ENCODE data around the gene MAPK4.

Gene MAPK4

DNA sequence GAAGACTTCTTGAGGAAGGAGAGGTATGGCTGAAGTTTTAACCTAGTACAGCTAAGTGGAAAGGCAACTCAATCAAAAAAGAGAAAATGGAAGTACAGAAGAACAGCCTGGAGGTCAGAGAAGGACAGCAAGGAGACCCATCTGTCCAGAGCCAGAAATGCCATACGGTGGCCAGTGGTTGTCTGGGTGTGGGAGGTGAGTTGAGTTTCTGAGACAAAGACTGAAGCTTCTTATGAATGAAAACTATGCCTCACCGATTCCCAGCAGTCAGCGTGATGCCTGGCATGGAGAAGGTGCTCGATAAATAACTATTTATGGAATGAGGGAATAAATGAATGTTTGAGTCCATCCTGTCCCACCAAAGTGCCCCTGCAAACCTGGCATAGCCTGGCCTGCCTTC is 161.1 kb downstream of the MAPK4 start:
- no peak for DNase-seq (ENCODE audit: low read depth, low spot score)
- ChIA-PET CTCF (no interaction called here), POLR2A (no interaction called here)
- H3K4me3 ChIP-seq (ENCODE audit: low read depth, low read length) = no peak overlapping the region
- TF ChIP-seq, protein P1, sequence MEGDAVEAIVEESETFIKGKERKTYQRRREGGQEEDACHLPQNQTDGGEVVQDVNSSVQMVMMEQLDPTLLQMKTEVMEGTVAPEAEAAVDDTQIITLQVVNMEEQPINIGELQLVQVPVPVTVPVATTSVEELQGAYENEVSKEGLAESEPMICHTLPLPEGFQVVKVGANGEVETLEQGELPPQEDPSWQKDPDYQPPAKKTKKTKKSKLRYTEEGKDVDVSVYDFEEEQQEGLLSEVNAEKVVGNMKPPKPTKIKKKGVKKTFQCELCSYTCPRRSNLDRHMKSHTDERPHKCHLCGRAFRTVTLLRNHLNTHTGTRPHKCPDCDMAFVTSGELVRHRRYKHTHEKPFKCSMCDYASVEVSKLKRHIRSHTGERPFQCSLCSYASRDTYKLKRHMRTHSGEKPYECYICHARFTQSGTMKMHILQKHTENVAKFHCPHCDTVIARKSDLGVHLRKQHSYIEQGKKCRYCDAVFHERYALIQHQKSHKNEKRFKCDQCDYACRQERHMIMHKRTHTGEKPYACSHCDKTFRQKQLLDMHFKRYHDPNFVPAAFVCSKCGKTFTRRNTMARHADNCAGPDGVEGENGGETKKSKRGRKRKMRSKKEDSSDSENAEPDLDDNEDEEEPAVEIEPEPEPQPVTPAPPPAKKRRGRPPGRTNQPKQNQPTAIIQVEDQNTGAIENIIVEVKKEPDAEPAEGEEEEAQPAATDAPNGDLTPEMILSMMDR (IDR thresholded peaks at IDR 0.05; ENCODE audit: insufficient read depth, low read length, missing control alignments) = no peak

DNA sequence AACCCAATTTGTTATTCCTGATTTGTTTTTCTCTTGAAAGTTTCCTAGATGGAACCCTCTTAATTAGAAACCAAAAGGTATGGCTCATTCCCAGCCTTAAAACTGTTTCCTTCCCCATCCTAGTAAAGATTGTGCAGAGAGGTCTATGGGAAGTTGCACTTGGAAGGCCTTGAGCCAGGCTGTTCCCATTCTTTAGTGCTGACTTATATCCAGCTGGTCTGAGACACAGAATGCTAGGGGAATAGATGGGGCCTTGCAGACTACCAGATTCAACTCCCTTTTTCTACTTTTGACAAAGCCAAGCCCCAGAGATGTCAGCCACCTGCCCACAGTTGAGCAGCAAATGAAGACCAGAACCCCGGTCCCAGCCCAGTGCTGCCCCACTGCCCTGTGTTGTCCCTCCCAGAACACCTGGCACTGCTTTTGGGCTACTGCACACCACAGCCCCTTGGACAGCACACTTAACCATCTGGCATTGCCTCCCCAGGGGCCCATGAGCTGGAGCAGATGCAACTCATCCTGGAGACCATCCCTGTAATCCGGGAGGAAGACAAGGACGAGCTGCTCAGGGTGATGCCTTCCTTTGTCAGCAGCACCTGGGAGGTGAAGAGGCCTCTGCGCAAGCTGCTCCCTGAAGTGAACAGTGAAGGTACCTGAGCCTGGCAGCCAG is 161.7 kb downstream of the MAPK4 start:
- CTCF ChIA-PET = no interaction called here
- TF ChIP-seq, protein P1 (IDR thresholded peaks at IDR 0.05; ENCODE audit: insufficient read depth, low read length, missing control alignments) = no peak
- POLR2A ChIA-PET = no interaction called here
- no peak overlapping the region for H3K4me3 ChIP-seq (ENCODE audit: low read depth, low read length)
- no peak for DNase-seq (ENCODE audit: low read depth, low spot score)

DNA sequence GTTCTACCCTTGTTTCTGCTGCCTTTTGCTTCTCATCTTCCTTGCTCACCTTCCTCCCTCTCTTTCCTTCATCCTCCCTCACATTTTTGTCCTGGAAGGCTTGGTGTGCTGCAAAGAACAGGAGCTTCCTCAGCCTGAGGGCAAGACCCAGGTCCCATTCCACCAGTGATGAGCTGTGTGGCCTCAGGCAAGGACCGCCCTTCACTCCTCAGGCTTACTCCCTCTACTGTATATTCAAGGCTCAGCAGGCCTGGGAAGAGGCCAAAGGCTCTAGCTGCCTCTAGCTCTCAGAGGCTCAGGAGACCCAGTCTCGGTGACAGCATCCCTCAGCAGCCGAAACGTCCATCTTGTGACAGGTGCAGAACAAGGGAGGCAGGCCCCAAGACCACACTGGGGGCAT is 162.4 kb downstream of the MAPK4 start:
- no peak overlapping the region for H3K4me3 ChIP-seq (ENCODE audit: low read depth, low read length)
- CTCF ChIA-PET = no interaction called here
- no peak for DNase-seq (ENCODE audit: low read depth, low spot score)
- POLR2A ChIA-PET = no interaction called here
- TF ChIP-seq, protein P1 (IDR thresholded peaks at IDR 0.05; ENCODE audit: insufficient read depth, low read length, missing control alignments) = no peak

DNA sequence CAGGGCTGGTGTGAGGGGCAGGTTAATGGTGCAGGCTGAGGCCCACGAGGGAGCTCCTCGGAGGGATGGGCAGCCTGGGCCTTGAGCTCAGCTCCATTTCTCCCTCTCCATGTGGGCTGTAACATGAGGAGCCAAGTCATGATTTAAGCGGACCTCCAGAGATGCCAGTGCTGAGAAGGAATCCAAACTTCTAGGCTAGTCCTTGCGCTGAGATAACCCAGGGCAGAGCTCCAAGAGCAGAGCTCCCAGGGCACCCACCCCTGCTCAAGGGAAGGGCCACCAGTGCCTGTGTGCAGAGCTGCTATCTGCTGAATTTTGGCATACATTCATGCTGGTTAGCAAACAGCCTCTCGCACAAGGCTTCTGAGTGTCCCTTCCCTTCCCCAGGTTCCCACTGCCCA is 164.9 kb downstream of the MAPK4 start:
- H3K4me3 ChIP-seq (ENCODE audit: low read depth, low read length) = no peak overlapping the region
- TF ChIP-seq, protein P1 (IDR thresholded peaks at IDR 0.05; ENCODE audit: insufficient read depth, low read length, missing control alignments) = no peak
- DNase-seq (ENCODE audit: low read depth, low spot score) = no peak
- ChIA-PET CTCF (interaction anchor here (1.0 kb wide), 1 partner anchor 95 kb away, joined by 3 read pairs; the partner anchor contains the start of gene MRO), POLR2A (no interaction called here)

DNA sequence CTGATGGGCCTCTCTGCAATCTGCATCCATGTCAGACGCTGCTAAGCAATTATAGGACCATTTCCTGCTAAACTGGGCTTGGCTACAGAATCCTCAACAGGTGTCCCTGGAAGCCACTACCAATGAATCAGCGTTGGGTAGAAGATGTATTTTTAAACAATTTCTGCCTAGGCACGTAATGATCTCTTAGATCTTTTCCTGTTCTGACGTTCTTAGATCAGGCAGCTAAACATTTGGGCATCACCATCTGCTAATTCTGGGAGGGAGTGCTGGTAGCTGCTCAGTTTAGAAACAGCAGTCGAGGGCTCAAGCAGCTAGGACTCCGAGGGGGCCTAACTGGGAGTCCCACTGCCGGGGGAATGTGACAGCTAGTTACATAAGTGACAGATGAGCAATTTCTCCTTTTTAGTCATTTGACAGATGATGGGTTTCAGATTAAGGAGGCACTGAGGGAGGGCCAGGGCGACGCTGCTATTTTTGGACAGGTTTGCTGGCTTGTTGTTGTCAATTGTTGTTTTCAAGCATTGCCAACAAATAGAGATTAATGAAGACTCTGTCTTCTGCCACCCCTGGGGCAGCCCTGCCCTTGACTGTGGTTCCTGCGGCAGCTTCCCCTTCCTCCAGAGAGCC is 167.2 kb downstream of the MAPK4 start:
- TF ChIP-seq, protein P1 (IDR thresholded peaks at IDR 0.05; ENCODE audit: insufficient read depth, low read length, missing control alignments) = no peak
- CTCF ChIA-PET = no interaction called here
- no peak overlapping the region for H3K4me3 ChIP-seq (ENCODE audit: low read depth, low read length)
- DNase-seq (ENCODE audit: low read depth, low spot score) = no peak
- POLR2A ChIA-PET = no interaction called here

DNA sequence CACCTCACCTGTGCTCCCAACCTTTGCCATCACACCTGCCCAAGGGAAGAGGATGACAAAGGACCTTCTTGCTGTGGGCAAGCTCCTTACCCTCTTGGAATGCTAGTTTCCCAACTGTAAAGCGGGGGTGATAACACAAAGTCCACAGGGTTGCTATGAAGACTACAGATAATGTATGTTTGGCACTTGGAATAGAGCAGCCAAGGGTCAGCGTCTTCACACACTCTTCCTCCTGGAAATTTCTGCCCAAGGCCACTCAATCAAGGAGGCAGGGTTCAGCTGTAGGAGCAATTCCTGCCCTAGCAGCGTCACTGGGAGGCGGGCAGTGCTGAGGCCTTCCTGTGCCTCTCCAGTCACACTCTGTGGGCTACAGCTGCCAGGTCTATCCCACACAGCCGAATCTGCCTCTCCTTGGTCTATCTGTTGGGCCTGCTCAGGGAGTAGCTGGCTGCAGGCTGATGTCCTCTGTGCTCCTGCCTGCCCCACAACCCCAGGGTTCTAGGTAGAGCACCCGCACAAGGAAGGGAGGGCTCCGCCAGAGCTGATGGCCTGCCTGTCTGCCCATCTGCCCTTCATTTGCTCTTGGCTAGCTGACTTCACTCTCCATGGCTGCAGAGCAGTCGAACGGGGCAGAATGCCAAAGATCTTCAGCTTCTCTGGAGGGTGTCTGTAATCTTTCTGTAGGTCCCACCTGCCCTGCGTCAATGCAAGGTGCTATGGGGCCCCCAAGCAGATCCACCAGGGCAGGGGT is 168.0 kb downstream of the MAPK4 start:
- ChIA-PET POLR2A (no interaction called here), CTCF (no interaction called here)
- TF ChIP-seq, protein P1 (IDR thresholded peaks at IDR 0.05; ENCODE audit: insufficient read depth, low read length, missing control alignments) = no peak
- no peak overlapping the region for H3K4me3 ChIP-seq (ENCODE audit: low read depth, low read length)
- DNase-seq (ENCODE audit: low read depth, low spot score) = no peak
